Metanephros (tissue), 2 donors: ENCODE results near the gene NPR2. TPM values are rescaled to one million over a fixed set of nuclear protein-coding genes. Genes with fewer than 3 reads are reported as not detected.

Source experiments
- small RNA-seq: library from RNA; depleted of rRNA; stranded (forward); fragments of <200 nt; gene quantifications from one replicate; pipeline ENCODE3, GENCODE V24; 2014; ENCODE audit warnings: low replicate concordance
- total RNA-seq: library from RNA; depleted of rRNA; stranded (reverse); fragments of >200 nt; gene quantifications from one replicate; pipeline ENCODE4 v1.2.3, GENCODE V29; 2014

NPR2 gene
- 15.1 TPM for total RNA-seq

DNA sequence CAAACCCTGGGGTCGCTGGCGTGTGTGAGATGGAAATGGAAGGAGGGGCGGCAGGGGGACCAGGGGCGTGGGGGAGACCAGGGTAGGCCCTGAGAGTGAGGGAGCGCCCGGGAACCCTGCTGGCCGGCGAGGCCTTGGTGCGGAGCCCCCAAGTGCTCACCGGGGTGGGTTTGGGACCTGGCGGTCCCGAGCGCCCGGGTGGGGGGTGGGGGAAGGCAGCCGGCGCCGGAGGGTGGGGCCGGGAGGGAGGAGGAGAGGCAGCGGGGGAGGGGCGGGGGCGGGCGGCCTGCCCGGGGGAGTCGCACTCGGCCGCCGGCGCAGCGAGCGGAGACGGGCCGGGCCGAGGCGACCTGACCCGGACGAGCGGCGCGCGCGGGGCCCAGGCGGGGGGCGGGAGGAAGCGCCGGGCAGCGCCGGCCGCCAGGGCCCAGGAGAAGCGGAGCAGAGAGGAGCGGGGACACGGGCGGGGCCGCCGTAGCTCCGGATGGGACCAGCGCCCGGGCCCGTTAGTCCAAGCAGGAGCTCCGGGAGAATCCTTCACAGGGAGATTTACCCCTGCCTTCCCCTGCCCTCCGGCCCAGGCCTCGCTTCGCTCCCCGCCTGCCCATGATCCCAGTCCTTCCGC lies at the start of gene NPR2:
TSS of gene NPR2 (plus strand) at position 295 of the 625 bp plus-strand sequence. CDS start 818 bp downstream, outside the sequence.

GRCh38 chr9:35748858-35749514 lies 42.4 kb upstream of the NPR2 start, which contains the start of the genes GBA2 and RGP1:
GBA2 (minus strand) TSS chr9:35749228; CDS start chr9:35748704, 524 bp downstream.
RGP1 (plus strand) TSS chr9:35749287; CDS start chr9:35749756, 469 bp downstream.

GRCh38 chr9:35754264-35754663 lies 37.1 kb upstream of the NPR2 start, which contains the start of gene MSMP:
MSMP (minus strand) TSS chr9:35754276; CDS start chr9:35754129, 147 bp downstream.

DNA sequence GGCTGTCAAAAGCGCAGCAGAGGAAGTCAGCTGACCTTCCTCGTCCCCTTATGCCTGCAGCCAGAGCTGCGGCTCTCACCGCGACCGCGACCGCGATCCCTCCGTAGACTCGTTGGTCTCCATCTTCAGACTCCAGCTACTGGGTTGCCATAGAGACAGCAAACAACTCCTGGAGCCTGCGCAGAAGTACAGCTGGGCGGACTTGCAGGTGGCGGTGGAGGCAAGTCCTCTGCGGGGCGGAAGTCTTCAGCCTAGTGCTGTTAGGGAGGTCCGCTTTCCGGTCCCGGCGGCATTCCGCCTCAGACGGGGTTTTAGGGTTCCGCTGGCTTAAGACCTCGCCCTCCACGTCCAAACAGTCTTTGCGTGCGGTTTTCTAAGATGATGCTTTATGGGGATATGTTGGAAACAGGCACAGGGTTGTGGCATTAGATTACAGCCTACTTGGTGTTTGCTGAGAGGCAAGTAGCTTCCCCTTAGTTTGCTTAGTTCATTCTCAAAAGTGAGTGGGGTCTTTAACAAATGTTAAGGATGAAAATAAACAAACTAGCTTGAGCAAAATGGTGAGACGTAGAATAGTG lies 20.7 kb downstream of the NPR2 start, which contains the start of gene SPAG8:
TSS of gene SPAG8 (minus strand) at position 238 of the 578 bp plus-strand sequence. CDS start at position 123, 115 bp downstream.

DNA sequence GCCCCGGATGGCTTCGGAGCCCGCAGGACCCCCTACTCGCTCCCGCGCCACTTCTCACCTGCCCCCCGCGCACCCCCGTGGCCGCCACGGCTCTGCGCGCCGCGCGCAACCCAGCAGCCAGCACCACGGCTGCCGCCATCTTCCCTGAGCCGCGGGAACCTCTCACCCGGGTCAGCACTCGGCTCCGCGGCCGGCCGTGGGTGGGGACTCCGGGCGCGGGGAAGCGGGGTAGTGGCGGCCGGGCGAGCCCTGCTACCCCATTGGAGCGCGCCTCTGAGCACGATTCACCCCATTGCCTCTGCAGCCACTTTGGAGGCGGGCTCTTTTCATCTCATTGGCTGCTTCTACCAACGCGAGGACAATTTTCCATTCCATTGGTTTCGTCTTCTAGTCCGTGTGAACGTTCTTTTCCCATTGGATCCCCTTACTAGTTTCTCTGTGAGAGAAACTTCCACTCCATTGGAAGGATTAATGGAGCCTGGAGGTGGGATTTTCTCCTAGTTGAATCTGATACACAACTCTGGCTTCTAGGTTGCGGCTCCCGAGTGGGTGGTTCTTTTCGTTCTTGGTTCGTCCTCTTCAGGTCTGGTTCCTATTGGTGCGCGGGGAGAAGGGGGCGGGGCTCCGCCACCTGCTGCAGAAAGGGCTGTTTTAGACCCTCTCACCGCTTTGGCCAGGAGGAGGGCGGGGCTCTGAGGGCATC lies 23.6 kb downstream of the NPR2 start, which contains the start of gene HINT2:
TSS of gene HINT2 (minus strand) at position 202 of the 703 bp plus-strand sequence. CDS start at position 139, 63 bp downstream.

DNA sequence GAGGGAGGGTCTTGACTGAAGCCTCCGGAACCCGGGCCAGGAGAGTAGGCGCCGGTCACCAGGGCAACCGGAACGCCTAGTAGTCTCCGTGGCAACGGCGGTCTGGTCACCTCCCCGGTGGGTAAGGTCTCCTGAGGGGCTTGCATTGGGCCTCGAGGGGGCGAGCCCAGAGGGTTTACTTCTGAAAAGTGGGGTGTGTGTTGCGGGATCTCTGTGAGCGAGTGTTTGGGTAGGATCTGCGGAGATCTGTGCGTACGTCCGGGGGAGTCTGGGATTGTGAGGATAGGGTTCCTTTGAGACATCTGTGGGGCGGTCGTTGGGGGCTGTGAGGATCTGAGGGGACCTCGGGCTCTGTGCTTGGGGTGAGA lies 37.3 kb downstream of the NPR2 start, which contains the start of gene FAM221B:
TSS of gene FAM221B (minus strand) at position 17 of the 368 bp plus-strand sequence. CDS start 2,571 bp downstream, outside the sequence.

DNA sequence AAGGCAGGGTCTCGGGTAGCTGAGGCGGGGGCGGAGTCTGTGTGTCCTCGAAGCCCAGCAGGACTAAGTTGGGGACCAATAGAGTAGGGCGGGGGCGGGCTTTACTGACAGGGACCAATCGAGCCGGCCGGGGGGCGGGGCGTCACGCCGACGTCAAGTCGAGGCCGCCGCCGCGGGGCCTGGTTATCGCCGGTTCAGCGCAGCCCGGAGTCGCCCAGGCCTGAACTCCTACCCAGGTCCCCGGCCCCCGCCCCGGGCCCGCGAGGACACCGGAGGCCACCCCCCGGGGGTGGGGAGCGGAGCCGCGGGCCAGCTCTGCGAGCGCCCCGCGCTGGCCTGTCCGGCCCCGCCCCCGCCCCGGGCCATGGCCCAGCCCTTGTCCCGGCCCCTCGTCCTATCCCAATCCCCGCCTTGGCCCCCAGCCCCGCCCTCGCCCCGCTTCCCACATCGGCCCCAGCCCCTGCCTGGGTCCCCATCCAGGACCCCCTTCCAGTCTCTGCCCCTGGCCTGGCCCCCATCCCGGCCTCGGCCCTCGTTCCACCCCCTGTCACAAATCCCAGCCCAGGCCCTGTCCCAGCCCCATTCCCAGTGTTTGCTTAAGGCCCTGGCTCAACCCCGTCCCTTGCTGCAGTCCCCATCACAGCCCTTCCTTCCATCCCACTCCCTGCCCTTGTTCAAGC lies 37.8 kb downstream of the NPR2 start, which contains the start of gene TMEM8B:
TSS of gene TMEM8B (plus strand) at position 145 of the 680 bp plus-strand sequence. CDS start at position 365, 220 bp downstream.

Small RNA genes within 50 kb of the gene (small RNA-seq; reads per million reads assigned to genes)
- gene HINT2 = not detected

Other genes with a start within 250 kb of the NPR2 start
- 16.7 TPM for gene TESK1, start 186.3 kb upstream of the NPR2 start, total RNA-seq
- gene CD72, start 173.2 kb upstream of the NPR2 start, total RNA-seq = 3.3 TPM
- 0.41 TPM for gene SIT1, start 140.7 kb upstream of the NPR2 start, total RNA-seq
- 36,863 TPM for gene RMRP, start 133.6 kb upstream of the NPR2 start, total RNA-seq
- 18.1 TPM for gene CCDC107, start 133.3 kb upstream of the NPR2 start, total RNA-seq
- 2.9 TPM for gene ARHGEF39, start 126.4 kb upstream of the NPR2 start, total RNA-seq
- 0.70 TPM for gene CA9, start 117.7 kb upstream of the NPR2 start, total RNA-seq
- gene TPM2, start 101.7 kb upstream of the NPR2 start, total RNA-seq = 665 TPM
- 254 TPM for gene TLN1, start 59.4 kb upstream of the NPR2 start, total RNA-seq
- gene CREB3, start 58.9 kb upstream of the NPR2 start, total RNA-seq = 25.6 TPM
- gene GBA2, start 42.4 kb upstream of the NPR2 start, total RNA-seq = 56.9 TPM
- gene RGP1, start 42.3 kb upstream of the NPR2 start, total RNA-seq = 17.8 TPM
- not detected for gene MSMP, start 37.3 kb upstream of the NPR2 start, total RNA-seq
- gene SPAG8, start 20.7 kb downstream of the NPR2 start, total RNA-seq = 2.6 TPM
- 28.6 TPM for gene HINT2, start 23.5 kb downstream of the NPR2 start, total RNA-seq
- gene FAM221B, start 37.1 kb downstream of the NPR2 start, total RNA-seq = not detected
- gene TMEM8B, start 37.6 kb downstream of the NPR2 start, total RNA-seq = 18.6 TPM
- not detected for gene OR13J1, start 78.8 kb downstream of the NPR2 start, total RNA-seq
- not detected for gene HRCT1, start 114.6 kb downstream of the NPR2 start, total RNA-seq
- 1.8 TPM for gene SPAAR, start 117.9 kb downstream of the NPR2 start, total RNA-seq
- not detected for gene OR2S2, start 166.6 kb downstream of the NPR2 start, total RNA-seq
- 17.9 TPM for gene RECK, start 245.3 kb downstream of the NPR2 start, total RNA-seq